A549 (cell line): ENCODE data around the gene SFR1. TPM values are rescaled to one million over a fixed set of nuclear protein-coding genes. Genes with fewer than 3 reads are reported as not detected.

Experiments
- ATAC-seq, 2 experiments: fragments of 200-7000 bp in 1 of 2; fragments of >200 bp in 1 of 2; cut with Nextera tagmentation in 1 of 2; cut with Tn5 transposase in 1 of 2; 3 replicates each; pipeline versions ENCODE4 v1.8.0 to v1.9.1; 2018 to 2020; ENCODE audit warnings: mild to moderate bottlenecking in 1 of 2, moderate library complexity in 1 of 2
- CTCF ChIA-PET: fragments of 300-600 bp; sonication (Branson Sonifier 250); formaldehyde crosslinking; extraction: SDS; loops from one replicate; lab custom pipeline; 2021; ENCODE audit warnings: antibody characterized with exemption, inconsistent platforms; lab: Yijun Ruan, JAX
- POLR2A ChIA-PET: fragments of 350-600 bp; formaldehyde crosslinking; extraction: SDS; loops from one replicate; lab custom pipeline; 2021; ENCODE audit warnings: antibody characterized with exemption, inconsistent platforms; lab: Yijun Ruan, JAX
- DNase-seq, 2 experiments: peaks; one replicate each; pipeline versions ENCODE4 v3.0.0 to v3.0.0-alpha.2; 2011 to 2016; ENCODE audit warnings: low read depth in 1 of 2, low spot score in 1 of 2
- FAIRE-seq: peaks from 2 replicates; lab custom pipeline; 2011; peaks lifted over from hg19 to GRCh38; lab: Jason Lieb, UNC
- H3K27ac ChIP-seq, 2 experiments: fragments of >200 bp; sonication (Bioruptor Twin); formaldehyde crosslinking; 3 replicates each; pipeline ENCODE4 v1.5.1; 2016 to 2017
- H3K4me1 ChIP-seq: fragments of >200 bp; sonication (Bioruptor Twin); formaldehyde crosslinking; 3 replicates; pipeline ENCODE4 v1.6.1; 2016
- H3K4me2 ChIP-seq: fragments of >200 bp; sonication (Bioruptor Twin); formaldehyde crosslinking; 3 replicates; pipeline ENCODE4 v1.6.1; 2016
- H3K4me3 ChIP-seq: fragments of >200 bp; sonication (Bioruptor Twin); formaldehyde crosslinking; 3 replicates; pipeline ENCODE4 v1.5.1; 2016
- H3K9me3 ChIP-seq: fragments of >200 bp; sonication (Bioruptor Twin); formaldehyde crosslinking; 3 replicates; pipeline ENCODE4 v1.6.1; 2016
- BHLHE40 ChIP-seq: IDR thresholded peaks from 2 replicates; pipeline ENCODE4 v1.6.1; 2012; ENCODE audit warnings: low read depth, low read length, inconsistent platforms
- CBX2 ChIP-seq: fragments of 200-600 bp; sonication (generic); IDR thresholded peaks from 2 replicates; pipeline ENCODE4 v1.6.1; 2016; ENCODE audit warnings: low read depth, mild to moderate bottlenecking, borderline replicate concordance
- CBX8 ChIP-seq: fragments of 200-600 bp; sonication (generic); IDR thresholded peaks from 2 replicates; pipeline ENCODE4 v1.6.1; 2016
- CHD2 ChIP-seq: fragments of 150-350 bp; IDR thresholded peaks from 2 replicates; pipeline ENCODE4 v1.6.1; 2014; ENCODE audit warnings: low read length; ENCODE audit not compliant: partially characterized antibody
- EP300 ChIP-seq, 2 experiments: fragments of >200 bp; sonication (Bioruptor Twin); formaldehyde crosslinking; IDR thresholded peaks; 2 replicates in 1 of 2; 3 replicates in 1 of 2; pipeline ENCODE4 v1.6.1; 2016 to 2017
- ESRRA ChIP-seq: fragments of 150-350 bp; IDR thresholded peaks from 2 replicates; pipeline ENCODE4 v1.6.1; 2014; ENCODE audit warnings: mild to moderate bottlenecking, low read length, borderline replicate concordance
- FOSL2 ChIP-seq, 2 experiments: fragments of 450-650 bp in 1 of 2; fragments of >200 bp in 1 of 2; sonication (Bioruptor Twin) in 1 of 2; formaldehyde crosslinking; IDR thresholded peaks; 2 replicates each; pipeline versions ENCODE4 v1.5.0 to v1.6.1; 2016 to 2020; ENCODE audit warnings: mild to moderate bottlenecking in 1 of 2, moderate library complexity in 1 of 2
- HOXA7 ChIP-seq: fragments of 250-450 bp; sonication (Bioruptor Pico); IDR thresholded peaks from 2 replicates; pipeline ENCODE4 v1.5.0; 2020; ENCODE audit warnings: mild to moderate bottlenecking, moderate library complexity
- HOXB5 ChIP-seq: fragments of 250-450 bp; sonication (Bioruptor Pico); IDR thresholded peaks from 2 replicates; pipeline ENCODE4 v1.5.0; 2020; ENCODE audit warnings: mild to moderate bottlenecking, moderate library complexity
- KDM5A ChIP-seq: fragments of 200-600 bp; sonication (generic); IDR thresholded peaks from 2 replicates; pipeline ENCODE4 v1.6.1; 2016; ENCODE audit warnings: antibody characterized with exemption, mild to moderate bottlenecking
- MAFK ChIP-seq: fragments of 450-650 bp; IDR thresholded peaks from 2 replicates; pipeline ENCODE4 v1.6.1; 2014; ENCODE audit not compliant: partially characterized antibody
- MAZ ChIP-seq: fragments of 150-350 bp; IDR thresholded peaks from 2 replicates; pipeline ENCODE4 v1.6.1; 2014; ENCODE audit warnings: antibody characterized with exemption, low read depth, low read length, borderline replicate concordance
- NPAS2 ChIP-seq: fragments of 250-450 bp; sonication (Bioruptor Pico); IDR thresholded peaks from 2 replicates; pipeline ENCODE4 v1.8.0; 2022; ENCODE audit warnings: mild to moderate bottlenecking, moderate library complexity, borderline replicate concordance
- NR3C1 ChIP-seq: fragments of >200 bp; sonication (Bioruptor Twin); formaldehyde crosslinking; IDR thresholded peaks from 3 replicates; pipeline ENCODE4 v1.6.1; 2017
- PHF8 ChIP-seq: fragments of 200-600 bp; sonication (generic); IDR thresholded peaks from 2 replicates; pipeline ENCODE4 v1.6.1; 2016; ENCODE audit warnings: low read depth, mild to moderate bottlenecking, antibody characterized with exemption, moderate library complexity, borderline replicate concordance
- RFX5 ChIP-seq: fragments of 450-650 bp; IDR thresholded peaks from 2 replicates; pipeline ENCODE4 v1.7.1; 2014; ENCODE audit warnings: antibody characterized with exemption, mild to moderate bottlenecking, moderate library complexity
- TFCP2L1 ChIP-seq: fragments of 250-450 bp; sonication (Bioruptor Pico); IDR thresholded peaks from 2 replicates; pipeline ENCODE4 v1.5.0; 2021; ENCODE audit warnings: mild to moderate bottlenecking
- ZNF302 ChIP-seq: fragments of 250-450 bp; sonication (Bioruptor Pico); IDR thresholded peaks from 2 replicates; pipeline ENCODE4 v1.9.0; 2021; ENCODE audit warnings: inconsistent platforms, mild to moderate bottlenecking, moderate library complexity
- WGBS: methylation state at CpG from one replicate; pipeline ENCODE4 v1.1.6; 2017; ENCODE audit errors: missing lambda C conversion rate; 5-methylcytosine and 5-hydroxymethylcytosine counted together
- polyA plus RNA-seq, 4 experiments: library from polyadenylated mRNA; depleted of rRNA in 3 of 4; stranded (reverse); fragments of >200 nt; fragmentation: RNase III in 1 of 4; extraction: RNeasy Plus Mini Kit Qiagen cat#74134 plus additional on column Dnase treatment in 1 of 4; gene quantifications; 2 replicates in 3 of 4; 3 replicates in 1 of 4; pipeline ENCODE4 v1.2.3, GENCODE V29; 2011 to 2017
- TF ChIP-seq, protein P1 (sequence below): fragments of >200 bp; sonication (Bioruptor Twin); formaldehyde crosslinking; IDR thresholded peaks from 3 replicates; pipeline ENCODE4 v1.5.1; 2016
- TF ChIP-seq, protein P2 (sequence below): fragments of 250-450 bp; sonication (Bioruptor Pico); IDR thresholded peaks from 2 replicates; pipeline ENCODE4 v1.5.0; 2021; ENCODE audit warnings: mild to moderate bottlenecking, moderate library complexity, borderline replicate concordance

Gene SFR1
- polyA plus RNA-seq, 2 of the 4 experiments (the other 2 are of a cell fraction): 16.2 to 17.6 TPM

DNA sequence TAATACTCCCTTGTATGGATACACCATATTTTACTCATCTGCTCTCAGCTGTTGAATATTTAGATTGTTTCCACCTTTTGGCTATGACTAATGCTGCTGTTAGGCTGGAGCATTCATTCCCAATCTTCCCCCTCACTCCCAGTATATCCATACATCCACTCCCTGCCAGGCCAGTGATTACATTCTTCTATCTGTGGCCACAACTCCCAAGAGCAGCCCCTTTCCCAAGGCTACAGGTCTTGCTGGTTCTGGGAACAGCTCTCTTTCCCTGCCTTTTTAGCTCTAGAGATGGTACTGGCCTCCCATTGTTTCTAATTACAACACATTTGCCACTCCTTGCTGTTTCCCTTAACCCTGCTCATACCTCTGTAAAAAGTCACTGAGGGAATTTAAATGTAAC lies 28.2 kb downstream of the SFR1 start (continued):
- TF ChIP-seq, protein P1, sequence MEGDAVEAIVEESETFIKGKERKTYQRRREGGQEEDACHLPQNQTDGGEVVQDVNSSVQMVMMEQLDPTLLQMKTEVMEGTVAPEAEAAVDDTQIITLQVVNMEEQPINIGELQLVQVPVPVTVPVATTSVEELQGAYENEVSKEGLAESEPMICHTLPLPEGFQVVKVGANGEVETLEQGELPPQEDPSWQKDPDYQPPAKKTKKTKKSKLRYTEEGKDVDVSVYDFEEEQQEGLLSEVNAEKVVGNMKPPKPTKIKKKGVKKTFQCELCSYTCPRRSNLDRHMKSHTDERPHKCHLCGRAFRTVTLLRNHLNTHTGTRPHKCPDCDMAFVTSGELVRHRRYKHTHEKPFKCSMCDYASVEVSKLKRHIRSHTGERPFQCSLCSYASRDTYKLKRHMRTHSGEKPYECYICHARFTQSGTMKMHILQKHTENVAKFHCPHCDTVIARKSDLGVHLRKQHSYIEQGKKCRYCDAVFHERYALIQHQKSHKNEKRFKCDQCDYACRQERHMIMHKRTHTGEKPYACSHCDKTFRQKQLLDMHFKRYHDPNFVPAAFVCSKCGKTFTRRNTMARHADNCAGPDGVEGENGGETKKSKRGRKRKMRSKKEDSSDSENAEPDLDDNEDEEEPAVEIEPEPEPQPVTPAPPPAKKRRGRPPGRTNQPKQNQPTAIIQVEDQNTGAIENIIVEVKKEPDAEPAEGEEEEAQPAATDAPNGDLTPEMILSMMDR: no peak
- no peak for TF ChIP-seq CBX2

DNA sequence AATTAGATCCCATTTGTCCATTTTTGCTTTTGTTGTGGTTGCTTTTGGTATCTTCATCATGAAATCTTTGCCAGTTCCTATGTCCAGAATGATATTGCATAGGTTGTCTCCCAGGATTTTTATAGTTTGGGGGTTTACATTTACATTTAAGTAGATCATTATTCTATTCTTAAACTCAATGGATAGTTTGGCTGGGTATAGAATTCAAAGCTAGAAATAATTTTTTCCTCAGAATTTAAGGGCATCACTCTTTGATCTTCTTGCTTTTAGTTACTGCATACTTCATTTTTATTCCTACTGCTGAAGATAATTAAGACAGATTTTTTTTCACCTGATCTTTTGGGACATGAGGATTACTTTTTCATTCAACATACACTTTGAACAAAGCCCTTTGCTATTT lies 29.8 kb downstream of the SFR1 start:
- ATAC-seq (no peak), DNase-seq (no peak), FAIRE-seq (no peak)
- Histone ChIP-seq H3K27ac (no peak overlapping the region), H3K4me2 (no peak overlapping the region), H3K9me3 (peaks cover 16% of the 10 kb centered on the region; the same call in 2 of the 3 replicates), H3K4me3 (no peak overlapping the region), H3K4me1 (no peaks in the 10 kb centered on the region)
- ChIA-PET CTCF (no interaction called here), POLR2A (no interaction called here)
- TF ChIP-seq MAFK: no peak
- TF ChIP-seq CBX8: no peak
- TF ChIP-seq NR3C1: no peak
- no peak for TF ChIP-seq HOXA7 (CRISPR knock-in tag)
- TF ChIP-seq, protein P2, sequence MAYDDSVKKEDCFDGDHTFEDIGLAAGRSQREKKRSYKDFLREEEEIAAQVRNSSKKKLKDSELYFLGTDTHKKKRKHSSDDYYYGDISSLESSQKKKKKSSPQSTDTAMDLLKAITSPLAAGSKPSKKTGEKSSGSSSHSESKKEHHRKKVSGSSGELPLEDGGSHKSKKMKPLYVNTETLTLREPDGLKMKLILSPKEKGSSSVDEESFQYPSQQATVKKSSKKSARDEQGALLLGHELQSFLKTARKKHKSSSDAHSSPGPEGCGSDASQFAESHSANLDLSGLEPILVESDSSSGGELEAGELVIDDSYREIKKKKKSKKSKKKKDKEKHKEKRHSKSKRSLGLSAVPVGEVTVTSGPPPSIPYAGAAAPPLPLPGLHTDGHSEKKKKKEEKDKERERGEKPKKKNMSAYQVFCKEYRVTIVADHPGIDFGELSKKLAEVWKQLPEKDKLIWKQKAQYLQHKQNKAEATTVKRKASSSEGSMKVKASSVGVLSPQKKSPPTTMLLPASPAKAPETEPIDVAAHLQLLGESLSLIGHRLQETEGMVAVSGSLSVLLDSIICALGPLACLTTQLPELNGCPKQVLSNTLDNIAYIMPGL (CRISPR knock-in tag): no peak
- TF ChIP-seq MAZ: no peak
- TF ChIP-seq RFX5: no peak
- no peak for TF ChIP-seq ZNF302
- TF ChIP-seq TFCP2L1: no peak
- TF ChIP-seq EP300 (IDR thresholded peaks at IDR 0.05): no peak
- TF ChIP-seq KDM5A: no peak
- no peak for TF ChIP-seq ESRRA
- no peak for TF ChIP-seq BHLHE40
- TF ChIP-seq CHD2: no peak
- no peak for TF ChIP-seq HOXB5 (CRISPR knock-in tag)

DNA sequence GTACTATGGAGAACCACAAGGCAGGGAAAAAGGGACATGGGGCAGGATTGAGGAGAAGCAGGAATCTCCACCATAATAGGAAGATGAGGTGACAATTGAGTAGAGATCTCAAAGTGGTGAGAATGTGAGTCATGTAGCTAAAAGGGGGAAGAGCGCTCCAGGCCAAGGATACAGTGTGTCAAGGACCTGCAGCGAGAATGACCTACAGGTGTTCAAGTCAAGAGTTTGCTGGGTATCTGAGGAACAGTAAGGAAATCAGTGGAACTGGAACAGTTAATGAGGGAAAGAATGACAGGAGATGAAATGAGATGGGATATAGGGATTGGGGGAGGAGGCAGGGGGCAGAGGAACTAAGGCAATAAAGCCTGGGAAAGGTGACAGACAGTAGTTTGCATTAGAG lies 33.6 kb downstream of the SFR1 start:
- TF ChIP-seq ZNF302 (no peak), MAZ (no peak), PHF8 (no peak), NPAS2 (CRISPR knock-in tag) (no peak), FOSL2 (IDR thresholded peaks at IDR 0.05) (no peak), FOSL2 (CRISPR knock-in tag; IDR thresholded peaks at IDR 0.05) (no peak)
- TF ChIP-seq, all 56 proteins: peak for 0
- no peaks in the 10 kb centered on the region for H3K4me1 ChIP-seq
- FAIRE-seq (no peak), DNase-seq (no peak), ATAC-seq (no peak)
- H3K4me3 ChIP-seq: no peak overlapping the region
- CTCF ChIA-PET: interaction anchor here (1.0 to 1.3 kb wide), 2 partner anchors 28 to 271 kb away, joined by 3 to 4 read pairs; no protein-coding TSS in a partner anchor
- POLR2A ChIA-PET: interaction anchor here (0.5 kb wide), 1 partner anchor 17 kb away, joined by 3 read pairs; no protein-coding TSS in a partner anchor
- no peak overlapping the region for H3K27ac ChIP-seq
- no peak overlapping the region for H3K4me2 ChIP-seq
- H3K9me3 ChIP-seq: peaks cover 16% of the 10 kb centered on the region; the same call in 2 of the 3 replicates
- WGBS: 70% methylated on average over 2 of the region's 2 CpGs
